Neural cell (in vitro differentiated cells): Measurements from ENCODE around the gene KLHL17. TPM values are rescaled to one million over a fixed set of nuclear protein-coding genes. Genes with fewer than 3 reads are reported as not detected.

Experiments
- H2AFZ ChIP-seq: fragments of 200-600, 300-800 bp; sonication (generic), shearing (Covaris generic); 2 replicates; pipeline ENCODE4 v1.6.0; 2014; ENCODE audit warnings: low read depth, mild to moderate bottlenecking, antibody characterized with exemption, low read length, moderate library complexity
- H3F3A ChIP-seq: fragments of 200-600 bp; shearing (Covaris generic); 2 replicates; pipeline ENCODE4 v1.6.1; 2016; ENCODE audit warnings: mild to moderate bottlenecking, moderate library complexity, mixed read lengths, antibody characterized with exemption, low read length; ENCODE audit not compliant: insufficient read depth, poor library complexity, severe bottlenecking
- H3K27ac ChIP-seq: fragments of 200-600, 300-800 bp; sonication (generic), shearing (Covaris generic); 2 replicates; pipeline ENCODE4 v1.5.1; 2014; ENCODE audit warnings: mild to moderate bottlenecking, low read length, moderate library complexity
- H3K27me3 ChIP-seq: fragments of 300-800, 200-600 bp; sonication (generic), shearing (Covaris generic); 2 replicates; pipeline ENCODE4 v1.6.0; 2014; ENCODE audit warnings: mild to moderate bottlenecking, low read depth, low read length, moderate library complexity; ENCODE audit not compliant: insufficient read depth
- H3K36me3 ChIP-seq: fragments of 300-800, 200-600 bp; sonication (generic), shearing (Covaris generic); 2 replicates; pipeline ENCODE4 v1.5.1; 2014; ENCODE audit warnings: mild to moderate bottlenecking, antibody characterized with exemption, low read length, moderate library complexity; ENCODE audit not compliant: insufficient read depth
- H3K4me2 ChIP-seq: fragments of 300-800, 200-600 bp; sonication (generic), shearing (Covaris generic); 2 replicates; pipeline ENCODE4 v1.6.0; 2014; ENCODE audit warnings: mild to moderate bottlenecking, low read length
- H3K4me3 ChIP-seq: fragments of 300-800, 200-600 bp; sonication (generic), shearing (Covaris generic); 2 replicates; pipeline ENCODE4 v1.5.1; 2014; ENCODE audit warnings: mild to moderate bottlenecking, low read length, moderate library complexity
- H3K79me2 ChIP-seq: fragments of 200-600 bp; shearing (Covaris generic); replicated peaks from 2 replicates; pipeline ENCODE4 v1.6.0; 2014; ENCODE audit warnings: mild to moderate bottlenecking, low read length, moderate library complexity; ENCODE audit not compliant: insufficient read depth
- H3K9ac ChIP-seq: fragments of 300-800, 200-600 bp; sonication (generic), shearing (Covaris generic); 2 replicates; pipeline ENCODE4 v1.6.1; 2016; ENCODE audit warnings: mild to moderate bottlenecking, low read length, mixed read lengths
- H3K9me2 ChIP-seq: fragments of 200-600 bp; shearing (Covaris generic); 2 replicates; pipeline ENCODE4 v1.6.1; 2016; ENCODE audit warnings: mild to moderate bottlenecking, low read length, mixed read lengths; ENCODE audit not compliant: insufficient read depth
- H3K9me3 ChIP-seq: fragments of 200-600, 300-800 bp; sonication (generic), shearing (Covaris generic); 2 replicates; pipeline ENCODE4 v1.6.1; 2016; ENCODE audit warnings: mild to moderate bottlenecking, mixed run types, low read length, moderate library complexity, mixed read lengths
- H4K20me1 ChIP-seq: fragments of 200-600 bp; shearing (Covaris generic); 2 replicates; pipeline ENCODE4 v1.6.1; 2016; ENCODE audit warnings: mild to moderate bottlenecking, mixed run types; ENCODE audit not compliant: insufficient read depth
- EZH2 ChIP-seq: fragments of 200-600, 300-800 bp; shearing (Covaris generic), sonication (generic); IDR thresholded peaks from 2 replicates; pipeline ENCODE4 v1.6.1; 2014; ENCODE audit warnings: antibody characterized with exemption, low read length, borderline replicate concordance, mild to moderate bottlenecking; ENCODE audit not compliant: insufficient read depth, poor library complexity, severe bottlenecking
- POLR2AphosphoS5 ChIP-seq: IDR thresholded peaks from 2 replicates; pipeline ENCODE4 v1.6.1; 2012
- RAD21 ChIP-seq: fragments of 450-650 bp; conservative IDR thresholded peaks from 2 replicates; pipeline ENCODE4 v1.6.1; 2014; ENCODE audit warnings: antibody characterized with exemption, mild to moderate bottlenecking, moderate library complexity
- polyA plus RNA-seq: library from polyadenylated mRNA; depleted of rRNA; stranded (reverse); fragments of >200 nt; gene quantifications from 2 replicates; pipeline ENCODE4 v1.2.3, GENCODE V29; 2014
- small RNA-seq, 3 experiments: library from RNA; depleted of rRNA; stranded (forward); fragments of <200 nt; gene quantifications; one replicate each; pipeline ENCODE3, GENCODE V24; 2012

The KLHL17 gene
- polyA plus RNA-seq, 1 donor from 2014 or later: 52.3 TPM

DNA sequence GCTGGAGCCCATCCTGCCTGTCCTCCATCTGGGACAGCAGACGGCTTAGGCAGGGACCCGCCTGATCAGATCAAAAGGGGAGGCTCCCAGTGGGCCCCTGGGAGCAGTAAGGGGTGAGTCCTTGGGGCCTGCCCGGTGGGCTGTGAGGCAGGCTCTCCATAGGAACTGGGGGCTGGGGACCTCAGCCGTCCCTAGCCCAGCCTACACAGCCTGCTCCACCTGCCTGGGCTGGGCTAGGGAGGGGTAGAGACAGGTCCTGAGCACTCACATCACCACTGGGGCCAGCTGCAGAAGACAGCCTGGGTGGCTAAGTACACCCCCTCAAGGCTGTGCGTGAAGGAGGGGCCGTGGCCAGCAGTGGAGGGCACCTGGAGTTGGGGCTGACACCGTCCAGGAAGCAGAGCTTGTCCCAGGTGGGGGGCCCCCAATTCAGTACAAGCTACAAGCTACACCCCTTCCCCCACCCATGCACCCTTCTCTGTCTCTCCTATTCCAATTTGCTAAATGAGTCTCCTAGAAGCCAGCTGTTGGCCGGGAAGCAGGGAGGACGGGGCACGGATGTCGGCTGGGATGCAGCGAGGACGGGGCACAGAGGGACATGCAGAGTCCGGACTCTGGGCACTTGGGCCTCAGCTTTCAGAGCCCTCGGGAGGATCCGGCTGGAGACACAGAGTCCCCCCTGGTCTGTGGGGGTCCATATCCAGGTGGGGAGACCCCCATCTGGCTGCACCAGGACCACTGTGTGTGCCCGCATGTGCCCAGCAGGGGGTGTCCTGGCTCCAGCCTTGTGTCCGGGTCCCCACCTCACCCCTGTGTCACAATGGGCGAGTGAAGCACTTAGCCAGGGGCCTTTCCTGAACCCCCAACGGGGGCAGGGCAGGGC, 54.7 kb downstream of the KLHL17 start:
- H3K79me2 ChIP-seq: no peaks in the 10 kb centered on the region
- H3K4me3 ChIP-seq: no peak overlapping the region
- no peaks in the 10 kb centered on the region for H4K20me1 ChIP-seq
- H3K36me3 ChIP-seq: no peaks in the 10 kb centered on the region
- H3K27me3 ChIP-seq: peaks cover 4% of the 10 kb centered on the region
- no peak overlapping the region for H3K9ac ChIP-seq
- H3K9me3 ChIP-seq: no peaks in the 10 kb centered on the region
- no peak overlapping the region for H3K27ac ChIP-seq
- H3F3A ChIP-seq: no peaks in the 10 kb centered on the region
- H2AFZ ChIP-seq: no peak overlapping the region
- no peaks in the 10 kb centered on the region for H3K9me2 ChIP-seq
- no peak for TF ChIP-seq POLR2AphosphoS5
- no peak for TF ChIP-seq EZH2
- no peak for TF ChIP-seq RAD21
- no peak overlapping the region for H3K4me2 ChIP-seq

Small RNAs within 50 kb of the gene (small RNA-seq; reads per million reads assigned to genes)
- 0 reads per million in 3 experiments for gene AL645608.3
- 0 reads per million in 3 experiments for gene AL645608.4

Other genes with a start within 250 kb of the KLHL17 start
- 11.2 and 21.6 TPM in 2 replicates for gene SAMD11, start 36.7 kb upstream of the KLHL17 start, polyA plus RNA-seq
- gene NOC2L, start 1.3 kb upstream of the KLHL17 start, polyA plus RNA-seq: 77.2 and 78.2 TPM in 2 replicates
- gene PLEKHN1, start 5.9 kb downstream of the KLHL17 start, polyA plus RNA-seq: 0.28 and 1.1 TPM in 2 replicates
- gene PERM1, start 21.5 kb downstream of the KLHL17 start, polyA plus RNA-seq: not detected in 2 replicates
- gene HES4, start 39.5 kb downstream of the KLHL17 start, polyA plus RNA-seq: 196 and 204 TPM in 2 replicates
- 3.0 and 8.0 TPM in 2 replicates for gene ISG15, start 52.9 kb downstream of the KLHL17 start, polyA plus RNA-seq
- gene AGRN, start 59.5 kb downstream of the KLHL17 start, polyA plus RNA-seq: 104 and 106 TPM in 2 replicates
- gene RNF223, start 113.7 kb downstream of the KLHL17 start, polyA plus RNA-seq: not detected in 2 replicates
- gene C1orf159, start 155.5 kb downstream of the KLHL17 start, polyA plus RNA-seq: 31.5 and 52.6 TPM in 2 replicates
- gene TTLL10, start 213.3 kb downstream of the KLHL17 start, polyA plus RNA-seq: not detected in 2 replicates
- gene TNFRSF18, start 246.0 kb downstream of the KLHL17 start, polyA plus RNA-seq: not detected in 2 replicates